Stomach (tissue), 9 donors: ENCODE measurements around the gene RUNX1. TPM values are rescaled to one million over a fixed set of nuclear protein-coding genes. Genes with fewer than 3 reads are reported as not detected.

Experiments
- DNase-seq, 2 donors: peaks; one replicate each; pipeline versions ENCODE4 v3.0.0 to v3.0.0-alpha.2; 2013 to 2019
- H3K27ac ChIP-seq, 5 donors: fragments of 200-600 bp in 4 of 5; sonication (generic) in 4 of 5; one replicate each; pipeline ENCODE4 v1.5.1; 2013 to 2019; ENCODE audit warnings: mild to moderate bottlenecking in 1 of 5, moderate library complexity in 1 of 5
- H3K27me3 ChIP-seq, 3 donors: fragments of 200-600 bp; sonication (generic); one replicate each; pipeline ENCODE4 v1.5.1; 2017 to 2019; ENCODE audit warnings: mixed run types in 1 of 3
- H3K36me3 ChIP-seq, 4 donors: fragments of 200-600 bp; sonication (generic); 1 replicate in 3 of 4; 2 replicates in 1 of 4; pipeline ENCODE4 v1.5.1; 2016 to 2019
- H3K4me1 ChIP-seq, 4 donors: fragments of 200-600 bp; sonication (generic); one replicate each; pipeline ENCODE4 v1.5.1; 2016 to 2019
- H3K4me3 ChIP-seq, 4 donors: fragments of 200-600 bp; sonication (generic) in 3 of 4; one replicate each; pipeline ENCODE4 v1.5.1; 2016 to 2019; ENCODE audit warnings: mild to moderate bottlenecking in 1 of 4
- H3K9me3 ChIP-seq, 4 donors: fragments of 200-600 bp; sonication (generic); one replicate each; pipeline ENCODE4 v1.5.1; 2016 to 2019
- CTCF ChIP-seq, 7 experiments: fragments of 450-650 bp in 4 of 7; fragments of 200-600 bp in 3 of 7; sonication (generic) in 3 of 7; IDR thresholded peaks; one replicate each; pipeline ENCODE4 v1.5.1; 2016 to 2019; ENCODE audit warnings: antibody characterized with exemption in 7 of 7, control low read depth in 2 of 7, mild to moderate bottlenecking in 1 of 7
- EP300 ChIP-seq: sonication (generic); formaldehyde crosslinking; IDR thresholded peaks from one replicate; pipeline ENCODE4 v1.6.1; 2017; ENCODE audit warnings: antibody characterized with exemption
- POLR2A ChIP-seq, 4 donors: fragments of 450-650 bp; IDR thresholded peaks; one replicate each; pipeline ENCODE4 v1.6.1; 2016; ENCODE audit warnings: antibody characterized with exemption in 4 of 4, control low read depth in 2 of 4, mild to moderate bottlenecking in 1 of 4, moderate library complexity in 1 of 4
- POLR2AphosphoS5 ChIP-seq, 3 donors: sonication (generic); formaldehyde crosslinking; IDR thresholded peaks; one replicate each; pipeline ENCODE4 v1.6.1; 2016; ENCODE audit warnings: antibody characterized with exemption in 3 of 3
- WGBS, 5 donors: extraction: QIAGEN DNeasy Blood & Tissue Kit in 3 of 5; methylation state at CpG; one replicate each; pipeline versions ENCODE4 v1.1.5 to v1.1.7; 2013 to 2018; 5-methylcytosine and 5-hydroxymethylcytosine counted together
- intact Hi-C: fragments of 100-400 bp; cut with DNase I; formaldehyde crosslinking; loops from one replicate; pipeline ENCODE4 v1.15.1; 2023; ENCODE audit warnings: low total_unique reads
- polyA plus RNA-seq, 3 donors: library from polyadenylated mRNA; stranded (reverse); fragments of 200-250 nt; gene quantifications; one replicate each; pipeline ENCODE4 v1.2.3, GENCODE V29; 2013
- total RNA-seq, 5 donors: library from RNA; depleted of rRNA; stranded (reverse); fragments of >200 nt; gene quantifications; one replicate each; pipeline versions ENCODE4 v1.1.0 to v1.2.3, GENCODE V29; 2014 to 2016
- donor health status: healthy with polysubstance abuse.
- donor health status: Bipolar disorder and iron deficiency.
- donor health status: healthy.

The RUNX1 gene
- total and polyA plus RNA-seq, 8 donors = 8.0 to 213 (median 40.0) TPM

- WGBS, 5 donors = 28 to 41% (median 34%) methylated on average over 3 of the region's 3 CpGs
- H3K27ac ChIP-seq = no peak overlapping the region
- DNase-seq = no peak
Observed at GRCh38 chr21:35039595-35040289, 9.4 kb downstream of the RUNX1 start.

DNA sequence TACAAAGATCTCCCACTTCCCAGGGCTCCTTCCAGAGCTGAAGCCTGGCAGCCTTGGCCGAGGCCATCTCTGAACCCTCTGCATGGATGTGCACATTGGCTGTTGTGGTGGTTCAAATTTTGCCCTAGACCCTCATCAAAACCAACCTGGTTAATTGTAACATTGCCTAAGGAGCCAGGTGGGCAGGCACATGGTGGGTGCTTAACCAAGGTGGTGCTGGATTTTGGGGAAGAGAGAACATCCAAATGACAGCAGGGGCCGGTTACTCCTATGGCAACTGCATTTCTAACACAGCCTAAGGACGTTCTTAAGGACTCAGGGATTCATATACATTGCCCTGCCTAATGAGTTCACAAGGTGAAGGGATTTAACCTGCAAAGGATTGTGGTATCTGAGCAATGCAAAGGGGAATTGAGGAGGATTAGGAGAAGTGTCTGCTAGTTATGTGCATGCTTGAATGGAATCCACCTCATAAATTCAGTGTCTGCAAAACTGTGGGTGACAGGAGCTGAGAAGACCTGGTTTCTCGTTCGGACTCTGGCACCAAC, 10.3 kb downstream of the RUNX1 start:
- intact Hi-C loops = loop anchor here (5.0 kb wide), 1 partner anchor 47 kb away; no protein-coding TSS in a partner anchor
- WGBS, 5 donors = 83 to 91% (median 87%) methylated on average over 5 of the region's 5 CpGs
- no peak overlapping the region for H3K27ac ChIP-seq

More at GRCh38 chr21:35039595-35040289, 9.4 kb downstream of the RUNX1 start:
- Histone ChIP-seq H3K36me3 (no peaks in the 10 kb centered on the region), H3K27me3 (no peaks in the 10 kb centered on the region), H3K9me3 (no peaks in the 10 kb centered on the region), H3K4me1 (peaks cover 4 to 31% (median 12%) of the 10 kb centered on the region in 4 donors), H3K4me3 (no peak overlapping the region)
- intact Hi-C loops = loop anchor here (5.0 kb wide), 1 partner anchor 47 kb away; no protein-coding TSS in a partner anchor
- no peak for TF ChIP-seq EP300
- no peak for TF ChIP-seq POLR2AphosphoS5 (IDR thresholded peaks at IDR 0.05)
- no peak for TF ChIP-seq CTCF (IDR thresholded peaks at IDR 0.05)
- TF ChIP-seq POLR2A (IDR thresholded peaks at IDR 0.05) = no peak

GRCh38 chr21:35037384-35037765, 11.7 kb downstream of the RUNX1 start:
- WGBS, 5 donors = 81 to 93% (median 89%) methylated on average over 7 of the region's 7 CpGs

More for the DNA sequence above, 10.3 kb downstream of the RUNX1 start:
- Histone ChIP-seq H3K4me1 (peaks cover 4 to 25% (median 12%) of the 10 kb centered on the region in 4 donors), H3K4me3 (no peak overlapping the region), H3K27me3 (no peaks in the 10 kb centered on the region), H3K9me3 (no peaks in the 10 kb centered on the region), H3K36me3 (no peaks in the 10 kb centered on the region)
- TF ChIP-seq EP300 (no peak), POLR2A (IDR thresholded peaks at IDR 0.05) (no peak), CTCF (IDR thresholded peaks at IDR 0.05) (no peak), POLR2AphosphoS5 (IDR thresholded peaks at IDR 0.05) (no peak)
- no peak for DNase-seq

GRCh38 chr21:35036465-35037383, 12.4 kb downstream of the RUNX1 start:
- 67 to 78% (median 74%) methylated on average over 11 of the region's 11 CpGs for WGBS, 5 donors
- no peak overlapping the region for H3K4me3 ChIP-seq
- no peaks in the 10 kb centered on the region for H3K36me3 ChIP-seq
- no peak for DNase-seq
- TF ChIP-seq POLR2A (IDR thresholded peaks at IDR 0.05) (no peak), POLR2AphosphoS5 (IDR thresholded peaks at IDR 0.05) (no peak), EP300 (no peak), CTCF (IDR thresholded peaks at IDR 0.05) (no peak)
- intact Hi-C loops = loop anchor here (5.0 kb wide), 1 partner anchor 44 kb away; no protein-coding TSS in a partner anchor
- H3K27ac ChIP-seq = peak overlapping the region in 1 of 5 donors; percentile 42
- H3K4me1 ChIP-seq = peaks cover 4 to 19% (median 12%) of the 10 kb centered on the region in 4 donors
- H3K9me3 ChIP-seq = no peaks in the 10 kb centered on the region
- H3K27me3 ChIP-seq = no peaks in the 10 kb centered on the region

More at GRCh38 chr21:35037384-35037765, 11.7 kb downstream of the RUNX1 start:
- intact Hi-C loops = loop anchor here (5.0 kb wide), 1 partner anchor 45 kb away; no protein-coding TSS in a partner anchor
- Histone ChIP-seq H3K27ac (peak overlapping the region in 1 of 5 donors; percentile 42), H3K27me3 (no peaks in the 10 kb centered on the region), H3K4me1 (peaks cover 4 to 25% (median 12%) of the 10 kb centered on the region in 4 donors), H3K36me3 (no peaks in the 10 kb centered on the region), H3K4me3 (no peak overlapping the region), H3K9me3 (no peaks in the 10 kb centered on the region)
- TF ChIP-seq POLR2A (IDR thresholded peaks at IDR 0.05) = no peak
- DNase-seq = no peak
